ENCODE data around the gene CLASP2. TPM values are rescaled to one million over a fixed set of nuclear protein-coding genes. Genes with fewer than 3 reads are reported as not detected.

The CLASP2 gene
- polyA plus RNA-seq, 1 donor (not counting 4 experiments of a cell fraction or from before 2014, with no cell fraction given) = 49.5 TPM

DNA sequence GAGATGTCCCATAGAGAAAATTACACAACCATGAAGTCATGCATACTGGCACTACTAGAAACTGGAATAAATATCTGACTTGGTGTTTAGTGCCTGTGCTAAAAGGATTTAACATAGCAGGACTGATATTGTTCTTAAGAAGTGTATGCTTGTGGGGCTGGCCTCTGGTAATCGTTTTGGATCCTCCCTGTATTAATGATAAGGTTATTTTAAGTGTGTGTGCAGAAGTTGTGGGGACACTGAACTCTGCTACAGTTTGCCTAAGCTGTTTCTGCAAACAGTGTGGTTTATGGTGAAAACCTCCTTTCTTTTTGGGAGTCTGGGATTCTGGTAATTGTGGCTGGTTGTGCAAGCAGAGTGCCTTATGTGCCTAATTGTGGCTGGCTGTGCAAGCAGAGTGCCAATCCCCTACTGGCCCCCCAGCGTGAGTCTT, 120.8 kb downstream of the CLASP2 start:
- H3K4me1 ChIP-seq (ENCODE audit: control insufficient read depth, extremely low read depth, insufficient read depth, low read length) = no peaks in the 10 kb centered on the region
- no peak overlapping the region for H2AFZ ChIP-seq (ENCODE audit: control insufficient read depth, low read length)
- no peaks in the 10 kb centered on the region for H3K9me1 ChIP-seq (ENCODE audit: control insufficient read depth, extremely low read depth, insufficient read depth, low read length)
- no peaks in the 10 kb centered on the region for H3K27me3 ChIP-seq (ENCODE audit: control insufficient read depth, extremely low read depth, insufficient read depth, low read length)
- no peak overlapping the region for H3K27ac ChIP-seq (ENCODE audit: control insufficient read depth, insufficient read depth, low read length)
- dilution Hi-C loops (cut with MboI; ENCODE audit: extremely low pct_ligation_motif_present, low sequenced_read_pairs) = no loop called here
- no peak for TF ChIP-seq EZH2 (IDR thresholded peaks at IDR 0.05; ENCODE audit: low read length)
- TF ChIP-seq, protein P1, sequence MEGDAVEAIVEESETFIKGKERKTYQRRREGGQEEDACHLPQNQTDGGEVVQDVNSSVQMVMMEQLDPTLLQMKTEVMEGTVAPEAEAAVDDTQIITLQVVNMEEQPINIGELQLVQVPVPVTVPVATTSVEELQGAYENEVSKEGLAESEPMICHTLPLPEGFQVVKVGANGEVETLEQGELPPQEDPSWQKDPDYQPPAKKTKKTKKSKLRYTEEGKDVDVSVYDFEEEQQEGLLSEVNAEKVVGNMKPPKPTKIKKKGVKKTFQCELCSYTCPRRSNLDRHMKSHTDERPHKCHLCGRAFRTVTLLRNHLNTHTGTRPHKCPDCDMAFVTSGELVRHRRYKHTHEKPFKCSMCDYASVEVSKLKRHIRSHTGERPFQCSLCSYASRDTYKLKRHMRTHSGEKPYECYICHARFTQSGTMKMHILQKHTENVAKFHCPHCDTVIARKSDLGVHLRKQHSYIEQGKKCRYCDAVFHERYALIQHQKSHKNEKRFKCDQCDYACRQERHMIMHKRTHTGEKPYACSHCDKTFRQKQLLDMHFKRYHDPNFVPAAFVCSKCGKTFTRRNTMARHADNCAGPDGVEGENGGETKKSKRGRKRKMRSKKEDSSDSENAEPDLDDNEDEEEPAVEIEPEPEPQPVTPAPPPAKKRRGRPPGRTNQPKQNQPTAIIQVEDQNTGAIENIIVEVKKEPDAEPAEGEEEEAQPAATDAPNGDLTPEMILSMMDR (optimal IDR thresholded peaks at IDR 0.05 in 1 of 3, IDR thresholded peaks at IDR 0.05 in 1 of 3, conservative IDR thresholded peaks at IDR 0.05 in 1 of 3; ENCODE audit: extremely low read depth in 1 of 3, insufficient read depth in 2 of 3, low read length in 3 of 3) = no peak
- no peak for FAIRE-seq
- peaks cover 0 to 4% of the 10 kb centered on the region in 2 experiments for H3K36me3 ChIP-seq (ENCODE audit: control insufficient read depth in 2 of 2, extremely low read depth in 1 of 2, insufficient read depth in 2 of 2, low read length in 2 of 2)
- H3K9me3 ChIP-seq (ENCODE audit: control insufficient read depth, low read depth, low read length) = no peaks in the 10 kb centered on the region
- no peak overlapping the region for H3K4me3 ChIP-seq (ENCODE audit: control insufficient read depth in 2 of 3, extremely low read depth in 1 of 3, insufficient read depth in 2 of 3, low read depth in 1 of 3, low read length in 3 of 3)
- DNase-seq (ENCODE audit: low read depth, low spot score) = no peak
- H3K9ac ChIP-seq (ENCODE audit: control insufficient read depth, extremely low read depth, insufficient read depth, low read length) = no peak overlapping the region
- no peaks in the 10 kb centered on the region for H4K20me1 ChIP-seq (ENCODE audit: control insufficient read depth, extremely low read depth, insufficient read depth, low read length)
- no peak overlapping the region for H3K4me2 ChIP-seq (ENCODE audit: control insufficient read depth, extremely low read depth, insufficient read depth, low read depth, low read length)
- no peaks in the 10 kb centered on the region for H3K79me2 ChIP-seq (ENCODE audit: control insufficient read depth, insufficient read depth, low read length)

DNA sequence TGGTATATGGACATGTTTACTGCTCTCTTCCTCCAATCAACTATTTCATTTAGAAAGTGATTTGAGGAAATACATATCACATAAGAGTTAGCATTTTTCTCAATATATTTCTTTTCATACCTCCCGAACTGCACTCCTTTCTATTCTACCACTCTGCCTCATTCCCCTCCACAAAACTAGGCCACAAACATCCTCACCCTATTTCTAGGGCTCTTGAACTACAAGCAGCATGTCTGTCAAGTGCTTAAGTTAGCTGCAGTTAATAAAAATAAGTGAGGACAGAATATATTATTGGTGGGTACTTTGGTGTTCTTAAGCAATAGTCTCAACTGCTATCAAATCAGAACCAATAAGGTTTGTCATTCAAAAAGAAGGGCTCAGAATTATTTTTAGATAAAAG, 125.1 kb downstream of the CLASP2 start:
- Histone ChIP-seq H3K9ac (ENCODE audit: control insufficient read depth, extremely low read depth, insufficient read depth, low read length) (no peak overlapping the region), H3K4me1 (ENCODE audit: control insufficient read depth, extremely low read depth, insufficient read depth, low read length) (no peaks in the 10 kb centered on the region), H3K9me3 (ENCODE audit: control insufficient read depth, low read depth, low read length) (no peaks in the 10 kb centered on the region), H3K4me2 (ENCODE audit: control insufficient read depth, extremely low read depth, insufficient read depth, low read depth, low read length) (no peak overlapping the region), H3K4me3 (ENCODE audit: control insufficient read depth in 2 of 3, extremely low read depth in 1 of 3, insufficient read depth in 2 of 3, low read depth in 1 of 3, low read length in 3 of 3) (no peak overlapping the region), H3K79me2 (ENCODE audit: control insufficient read depth, insufficient read depth, low read length) (no peaks in the 10 kb centered on the region), H2AFZ (ENCODE audit: control insufficient read depth, low read length) (no peak overlapping the region), H3K36me3 (ENCODE audit: control insufficient read depth in 2 of 2, extremely low read depth in 1 of 2, insufficient read depth in 2 of 2, low read length in 2 of 2) (peaks cover 2 to 7% of the 10 kb centered on the region in 2 experiments), H3K27ac (ENCODE audit: control insufficient read depth, insufficient read depth, low read length) (no peak overlapping the region), H3K9me1 (ENCODE audit: control insufficient read depth, extremely low read depth, insufficient read depth, low read length) (no peaks in the 10 kb centered on the region), H4K20me1 (ENCODE audit: control insufficient read depth, extremely low read depth, insufficient read depth, low read length) (no peaks in the 10 kb centered on the region), H3K27me3 (ENCODE audit: control insufficient read depth, extremely low read depth, insufficient read depth, low read length) (no peaks in the 10 kb centered on the region)
- dilution Hi-C loops (cut with MboI; ENCODE audit: extremely low pct_ligation_motif_present, low sequenced_read_pairs) = no loop called here
- DNase-seq (ENCODE audit: low read depth, low spot score) (no peak), FAIRE-seq (no peak)
- TF ChIP-seq, protein P1 (optimal IDR thresholded peaks at IDR 0.05 in 1 of 3, IDR thresholded peaks at IDR 0.05 in 1 of 3, conservative IDR thresholded peaks at IDR 0.05 in 1 of 3; ENCODE audit: extremely low read depth in 1 of 3, insufficient read depth in 2 of 3, low read length in 3 of 3) = no peak
- TF ChIP-seq EZH2 (IDR thresholded peaks at IDR 0.05; ENCODE audit: low read length) = no peak

Measured in keratinocyte (primary cell).